Fibroblast of skin of right biceps (primary cell): ENCODE measurements around the gene MAPK4.
A peak's percentile ranks its signal among the peaks of the same experiment; 100 is the strongest.
"Not testable (repeated sequence)": the region's sequence is repeated elsewhere in the genome, so short reads cannot be mapped to it uniquely, and the experiment has no call there.

ENCODE experiments used
- DNase-seq: peaks from one replicate; pipeline ENCODE4 v3.0.0-alpha.2; 2013

Gene MAPK4

GRCh38 chr18:50578030-50578429 is 18.1 kb downstream of the MAPK4 start:
- DNase-seq = no peak

- no peak for DNase-seq
These were observed 18.8 kb downstream of the MAPK4 start for GRCh38 chr18:50578651-50579050.

GRCh38 chr18:50579061-50579774 is 19.3 kb downstream of the MAPK4 start:
- no peak for DNase-seq

GRCh38 chr18:50581517-50581916 is 21.6 kb downstream of the MAPK4 start:
- no peak for DNase-seq

GRCh38 chr18:50582500-50582899 is 22.6 kb downstream of the MAPK4 start:
- no peak for DNase-seq

GRCh38 chr18:50586710-50587109 is 26.8 kb downstream of the MAPK4 start:
- no peak for DNase-seq

- no peak for DNase-seq
These were observed 30.7 kb downstream of the MAPK4 start for GRCh38 chr18:50590593-50590992.

- no peak for DNase-seq
These were observed 34.1 kb downstream of the MAPK4 start for GRCh38 chr18:50594012-50594411.

- DNase-seq = no peak
These were observed 35.1 kb downstream of the MAPK4 start for GRCh38 chr18:50594942-50595341.

- peak; percentile 52 for DNase-seq
These were observed 42.6 kb downstream of the MAPK4 start for GRCh38 chr18:50602466-50602865.

GRCh38 chr18:50606609-50607008 is 46.7 kb downstream of the MAPK4 start:
- no peak for DNase-seq

GRCh38 chr18:50607378-50607926 is 47.6 kb downstream of the MAPK4 start:
- DNase-seq = no peak

- DNase-seq = not testable (repeated sequence)
These were observed 49.3 kb downstream of the MAPK4 start for GRCh38 chr18:50609171-50609570.

- no peak for DNase-seq
These were observed 50.5 kb downstream of the MAPK4 start for GRCh38 chr18:50610349-50610748.

- no peak for DNase-seq
These were observed 51.6 kb downstream of the MAPK4 start for GRCh38 chr18:50611529-50611941.

- no peak for DNase-seq
These were observed 55.0 kb downstream of the MAPK4 start for GRCh38 chr18:50614838-50615237.

GRCh38 chr18:50616484-50617048 is 56.7 kb downstream of the MAPK4 start:
- no peak for DNase-seq

- no peak for DNase-seq
These were observed 60.0 kb downstream of the MAPK4 start for GRCh38 chr18:50619861-50620275.

GRCh38 chr18:50620319-50620718 is 60.4 kb downstream of the MAPK4 start:
- DNase-seq = no peak

- no peak for DNase-seq
These were observed 61.5 kb downstream of the MAPK4 start for GRCh38 chr18:50621366-50621765.

- DNase-seq = no peak
These were observed 62.4 kb downstream of the MAPK4 start for GRCh38 chr18:50622320-50622719.

GRCh38 chr18:50622865-50623393 is 63.0 kb downstream of the MAPK4 start:
- DNase-seq = no peak

- no peak for DNase-seq
These were observed 63.9 kb downstream of the MAPK4 start for GRCh38 chr18:50623694-50624352.

- DNase-seq = no peak
These were observed 65.1 kb downstream of the MAPK4 start for GRCh38 chr18:50624981-50625380.
